ENCODE results near the gene BMAL1.
A peak's percentile ranks its signal among the peaks of the same experiment; 100 is the strongest.
"Not testable (repeated sequence)": the region's sequence is repeated elsewhere in the genome, so short reads cannot be mapped to it uniquely, and the experiment has no call there.

Gene BMAL1

DNA sequence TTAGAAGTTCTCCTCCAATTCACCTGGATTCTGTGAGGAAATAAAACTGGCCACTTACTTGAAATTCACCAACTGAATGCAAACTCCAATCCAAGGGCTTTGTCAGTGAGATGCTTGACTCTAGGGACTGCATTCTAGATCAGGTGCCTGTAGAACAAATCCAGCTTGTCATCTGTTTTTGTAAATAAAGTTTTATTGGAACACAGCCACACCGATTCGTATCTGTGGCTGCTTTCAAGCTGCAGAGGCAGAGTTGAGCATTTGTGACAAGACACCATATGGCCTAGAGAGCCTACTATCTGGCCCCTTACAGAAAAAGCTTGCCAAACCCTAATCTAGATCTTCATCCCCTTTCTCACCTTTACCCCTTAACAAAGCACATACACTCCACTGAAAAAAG is 103.1 kb downstream of the BMAL1 start:
- Mint-ChIP-seq H3K27ac (no peak overlapping the region), H3K4me3 (no peak overlapping the region), H3K9me3 (no peaks in the 10 kb centered on the region), H3K4me1 (no peaks in the 10 kb centered on the region), H3K27me3 (no peaks in the 10 kb centered on the region)
- DNase-seq (no peak), ATAC-seq (no peak)

GRCh38 chr11:13382751-13383150 is 105.2 kb downstream of the BMAL1 start:
- ATAC-seq: no peak
- Mint-ChIP-seq H3K4me3 (no peak overlapping the region), H3K4me1 (no peaks in the 10 kb centered on the region), H3K27ac (no peak overlapping the region), H3K27me3 (no peaks in the 10 kb centered on the region), H3K9me3 (no peaks in the 10 kb centered on the region)
- DNase-seq: no peak

- peak; percentile 20 to 21 for DNase-seq
- Mint-ChIP-seq H3K27ac (peak overlapping the region in 1 of 2 donors; percentile 42), H3K4me3 (no peak overlapping the region), H3K4me1 (peaks cover 6% of the 10 kb centered on the region), H3K27me3 (no peaks in the 10 kb centered on the region), H3K9me3 (no peaks in the 10 kb centered on the region)
- peak; percentile 23 for ATAC-seq
These were observed 107.5 kb downstream of the BMAL1 start for GRCh38 chr11:13384908-13385640.

DNA sequence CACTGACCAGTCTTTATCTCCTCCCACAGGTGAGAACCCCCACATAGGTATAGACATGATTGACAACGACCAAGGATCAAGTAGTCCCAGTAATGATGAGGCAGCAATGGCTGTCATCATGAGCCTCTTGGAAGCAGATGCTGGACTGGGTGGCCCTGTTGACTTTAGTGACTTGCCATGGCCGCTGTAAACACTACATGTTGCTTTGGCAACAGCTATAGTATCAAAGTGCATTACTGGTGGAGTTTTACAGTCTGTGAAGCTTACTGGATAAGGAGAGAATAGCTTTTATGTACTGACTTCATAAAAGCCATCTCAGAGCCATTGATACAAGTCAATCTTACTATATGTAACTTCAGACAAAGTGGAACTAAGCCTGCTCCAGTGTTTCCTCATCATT is 109.0 kb downstream of the BMAL1 start:
- ATAC-seq (no peak), DNase-seq (no peak)
- Mint-ChIP-seq H3K4me1 (peaks cover 6% of the 10 kb centered on the region), H3K27ac (peak overlapping the region in 1 of 2 donors; percentile 56), H3K27me3 (no peaks in the 10 kb centered on the region), H3K9me3 (no peaks in the 10 kb centered on the region), H3K4me3 (no peak overlapping the region)

- no peak for DNase-seq
- Mint-ChIP-seq H3K9me3 (no peaks in the 10 kb centered on the region), H3K27ac (peak overlapping the region in 1 of 2 donors; percentile 34), H3K4me3 (no peak overlapping the region), H3K4me1 (peaks cover 6% of the 10 kb centered on the region), H3K27me3 (no peaks in the 10 kb centered on the region)
- ATAC-seq: no peak
These were observed 111.2 kb downstream of the BMAL1 start for GRCh38 chr11:13388741-13389140.

GRCh38 chr11:13391217-13391616 is 113.6 kb downstream of the BMAL1 start:
- H3K4me3 Mint-ChIP-seq: no peak overlapping the region
- H3K4me1 Mint-ChIP-seq: peaks cover 6% of the 10 kb centered on the region
- H3K27me3 Mint-ChIP-seq: no peaks in the 10 kb centered on the region
- no peak overlapping the region for H3K27ac Mint-ChIP-seq
- no peak for ATAC-seq
- H3K9me3 Mint-ChIP-seq: peaks cover under 1 to 2% of the 10 kb centered on the region in 2 donors
- no peak for DNase-seq

DNA sequence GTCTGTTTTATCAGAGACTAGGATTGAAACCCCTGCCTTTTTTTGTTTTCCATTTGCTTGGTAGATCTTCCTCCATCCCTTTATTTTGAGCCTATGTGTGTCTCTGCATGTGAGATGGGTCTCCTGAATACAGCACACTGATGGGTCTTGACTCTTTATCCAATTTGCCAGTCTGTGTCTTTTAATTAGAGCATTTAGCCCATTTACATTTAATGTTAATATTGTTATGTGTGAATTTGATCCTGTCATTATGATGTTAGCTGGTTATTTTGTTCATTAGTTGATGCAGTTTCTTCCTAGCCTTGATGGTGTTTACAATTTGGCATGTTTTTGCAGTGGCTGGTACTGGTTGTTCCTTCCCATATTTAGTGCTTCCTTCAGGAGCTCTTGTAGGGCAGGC is 120.7 kb downstream of the BMAL1 start:
- H3K4me1 Mint-ChIP-seq, H3K27ac Mint-ChIP-seq, DNase-seq, H3K27me3 Mint-ChIP-seq, H3K4me3 Mint-ChIP-seq, ATAC-seq: not testable (repeated sequence)
- peaks cover 5 to 25% of the 10 kb centered on the region in 2 donors for H3K9me3 Mint-ChIP-seq

GRCh38 chr11:13405220-13405619 is 127.6 kb downstream of the BMAL1 start:
- no peaks in the 10 kb centered on the region for H3K4me1 Mint-ChIP-seq
- H3K9me3 Mint-ChIP-seq: peaks cover 0 to 5% of the 10 kb centered on the region in 2 donors
- ATAC-seq: no peak
- no peak overlapping the region for H3K27ac Mint-ChIP-seq
- no peak overlapping the region for H3K4me3 Mint-ChIP-seq
- DNase-seq: no peak
- H3K27me3 Mint-ChIP-seq: no peaks in the 10 kb centered on the region

GRCh38 chr11:13415201-13415600 is 137.6 kb downstream of the BMAL1 start:
- Mint-ChIP-seq H3K4me1 (no peaks in the 10 kb centered on the region), H3K27me3 (no peaks in the 10 kb centered on the region), H3K27ac (no peak overlapping the region), H3K4me3 (no peak overlapping the region), H3K9me3 (no peaks in the 10 kb centered on the region)
- no peak for ATAC-seq
- no peak for DNase-seq

GRCh38 chr11:13421561-13421960 is 144.0 kb downstream of the BMAL1 start:
- Mint-ChIP-seq H3K27me3 (no peaks in the 10 kb centered on the region), H3K4me3 (no peak overlapping the region), H3K9me3 (no peaks in the 10 kb centered on the region), H3K27ac (no peak overlapping the region), H3K4me1 (peaks cover 14% of the 10 kb centered on the region)
- ATAC-seq (no peak), DNase-seq (no peak)

DNA sequence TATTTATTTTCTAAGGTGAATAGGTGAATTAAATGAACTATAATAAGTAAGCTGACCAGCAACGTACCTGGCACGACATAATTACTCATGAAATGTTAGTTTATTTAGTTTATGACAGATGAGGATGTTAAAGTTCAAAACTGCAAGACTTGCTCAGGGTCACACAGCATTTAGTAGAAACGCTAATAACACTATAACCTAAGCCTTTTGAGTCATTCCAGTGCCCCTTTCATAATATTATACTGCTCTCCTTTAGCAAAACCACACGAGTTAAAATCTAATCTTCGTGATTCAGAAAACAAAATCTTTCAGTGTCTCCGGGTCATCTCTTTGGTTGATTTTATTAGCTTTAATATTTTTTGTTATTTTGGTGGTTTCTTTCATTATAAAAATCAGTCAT is 145.8 kb downstream of the BMAL1 start:
- DNase-seq (no peak), ATAC-seq (no peak)
- H3K4me3 Mint-ChIP-seq: no peak overlapping the region
- peaks cover 13 to 14% of the 10 kb centered on the region in 2 donors for H3K9me3 Mint-ChIP-seq
- peaks cover 14% of the 10 kb centered on the region for H3K4me1 Mint-ChIP-seq
- no peak overlapping the region for H3K27ac Mint-ChIP-seq
- no peaks in the 10 kb centered on the region for H3K27me3 Mint-ChIP-seq

GRCh38 chr11:13427440-13427839 is 149.8 kb downstream of the BMAL1 start:
- H3K9me3 Mint-ChIP-seq: peaks cover 21 to 23% of the 10 kb centered on the region in 2 donors
- no peak overlapping the region for H3K4me3 Mint-ChIP-seq
- H3K27me3 Mint-ChIP-seq: no peaks in the 10 kb centered on the region
- DNase-seq (no peak), ATAC-seq (no peak)
- H3K27ac Mint-ChIP-seq: no peak overlapping the region
- peaks cover 10% of the 10 kb centered on the region for H3K4me1 Mint-ChIP-seq

GRCh38 chr11:13429288-13429687 is 151.7 kb downstream of the BMAL1 start:
- no peak for DNase-seq
- Mint-ChIP-seq H3K27me3 (no peaks in the 10 kb centered on the region), H3K9me3 (peaks cover 21 to 23% of the 10 kb centered on the region in 2 donors), H3K27ac (no peak overlapping the region), H3K4me1 (peaks cover 18% of the 10 kb centered on the region), H3K4me3 (no peak overlapping the region)
- ATAC-seq: no peak

DNA sequence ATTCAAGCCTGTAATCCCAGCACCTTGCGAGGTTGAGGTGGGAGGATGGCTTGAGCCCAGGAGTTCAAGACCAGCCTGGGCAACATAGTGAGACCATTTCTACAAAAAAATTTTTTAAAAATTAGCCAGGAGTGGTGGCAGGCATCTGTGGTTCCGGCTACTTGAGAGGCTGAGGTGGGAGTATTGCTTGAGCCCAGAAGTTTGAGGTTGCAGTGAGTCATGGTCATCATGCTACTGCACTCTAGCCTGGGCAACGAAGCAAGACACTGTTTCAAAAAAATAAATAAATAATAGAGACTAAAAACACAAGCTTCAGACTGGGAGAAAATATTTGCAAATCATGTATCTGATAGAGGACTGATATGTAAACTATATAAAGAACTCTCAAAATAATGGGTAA is 152.2 kb downstream of the BMAL1 start:
- peaks cover 18% of the 10 kb centered on the region for H3K4me1 Mint-ChIP-seq
- no peak overlapping the region for H3K4me3 Mint-ChIP-seq
- H3K27ac Mint-ChIP-seq: no peak overlapping the region
- peaks cover 21 to 23% of the 10 kb centered on the region in 2 donors for H3K9me3 Mint-ChIP-seq
- DNase-seq (no peak), ATAC-seq (no peak)
- H3K27me3 Mint-ChIP-seq: no peaks in the 10 kb centered on the region

- Mint-ChIP-seq H3K27ac (no peak overlapping the region), H3K4me1 (peaks cover 23% of the 10 kb centered on the region), H3K4me3 (no peak overlapping the region), H3K27me3 (no peaks in the 10 kb centered on the region), H3K9me3 (peaks cover 6 to 9% of the 10 kb centered on the region in 2 donors)
- no peak for DNase-seq
- ATAC-seq: no peak
These were observed 155.8 kb downstream of the BMAL1 start for GRCh38 chr11:13433437-13433836.

- peaks cover 0 to under 1% of the 10 kb centered on the region in 2 donors for H3K9me3 Mint-ChIP-seq
- H3K27ac Mint-ChIP-seq: no peak overlapping the region
- H3K27me3 Mint-ChIP-seq: no peaks in the 10 kb centered on the region
- DNase-seq (no peak), ATAC-seq (no peak)
- H3K4me1 Mint-ChIP-seq: peaks cover 23% of the 10 kb centered on the region
- no peak overlapping the region for H3K4me3 Mint-ChIP-seq
These were observed 156.9 kb downstream of the BMAL1 start for GRCh38 chr11:13434247-13435205.

Measured in stimulated activated naive CD8-positive, alpha-beta T cell treated with anti-CD3 and anti-CD28 coated beads, Interleukin-15, amount 100 ng/mL, for 72 hours (primary cell).